Measurements from ENCODE around the gene CHRND.

GRCh38 chr2:232494542-232494941, 31.4 kb upstream of the CHRND start:
- TF ChIP-seq CTCF (conservative IDR thresholded peaks at IDR 0.05), result no peak
- no peak for TF ChIP-seq ZFX (IDR thresholded peaks at IDR 0.05)
